ENCODE results near the gene ATG101. TPM values are rescaled to one million over a fixed set of nuclear protein-coding genes. Genes with fewer than 3 reads are reported as not detected.

ATG101 gene
- total and polyA plus RNA-seq, 2 of the 13 experiments (the other 11 are each of a cell fraction or from before 2014, with no cell fraction given), result 58.2 to 67.7 TPM

GRCh38 chr12:52069327-52070184, at the start of gene ATG101 (continued):
- TF ChIP-seq ZSCAN9 (CRISPR knock-in tag; IDR thresholded peaks at IDR 0.05; ENCODE audit: borderline replicate concordance), result peak; percentile 49; the same call in 1 of the 2 replicates
- TF ChIP-seq ZNF12 (CRISPR knock-in tag; IDR thresholded peaks at IDR 0.05), result 0 out of 2 replicates have a peak, but pooled peaks have one; percentile 34
- TF ChIP-seq HOMEZ (CRISPR knock-in tag; IDR thresholded peaks at IDR 0.05; ENCODE audit: low read depth), result 0 out of 2 replicates have a peak, but pooled peaks have one; percentile 34
- 0 out of 2 replicates have a peak, but pooled peaks have one; percentile 50 for TF ChIP-seq ZSCAN20 (CRISPR knock-in tag; IDR thresholded peaks at IDR 0.05; ENCODE audit: borderline replicate concordance)
- TF ChIP-seq ZNF460 (CRISPR knock-in tag; IDR thresholded peaks at IDR 0.05; ENCODE audit: borderline replicate concordance), result peak; percentile 32; the same call in 1 of the 2 replicates
- TF ChIP-seq GPBP1L1 (CRISPR knock-in tag; IDR thresholded peaks at IDR 0.05), result no peak
- no peak; the same call in 1 of the 2 replicates for TF ChIP-seq ZBTB3 (CRISPR knock-in tag; IDR thresholded peaks at IDR 0.05; ENCODE audit: borderline replicate concordance, low read depth)
- peak; percentile 75 for TF ChIP-seq CREM (IDR thresholded peaks at IDR 0.05)
- no peak for TF ChIP-seq CREM (CRISPR knock-in tag; IDR thresholded peaks at IDR 0.05)
- no peak for TF ChIP-seq MAFK (conservative IDR thresholded peaks at IDR 0.05 in 1 of 2, IDR thresholded peaks at IDR 0.05 in 1 of 2; ENCODE audit: low read length in 2 of 2)
- TF ChIP-seq ZNF17 (CRISPR knock-in tag; IDR thresholded peaks at IDR 0.05), result no peak
- peak; percentile 56; the same call in 1 of the 2 replicates for TF ChIP-seq ZNF367 (CRISPR knock-in tag; IDR thresholded peaks at IDR 0.05; ENCODE audit: borderline replicate concordance)
- no peak; the same call in 1 of the 2 replicates for TF ChIP-seq JDP2 (CRISPR knock-in tag; IDR thresholded peaks at IDR 0.05; ENCODE audit: borderline replicate concordance)
- TF ChIP-seq ZNF598 (CRISPR knock-in tag; IDR thresholded peaks at IDR 0.05; ENCODE audit: borderline replicate concordance), result peak; percentile 22; the same call in 1 of the 2 replicates
- 0 out of 2 replicates have a peak, but pooled peaks have one; percentile 75 for TF ChIP-seq ZNF614 (CRISPR knock-in tag; IDR thresholded peaks at IDR 0.05; ENCODE audit: borderline replicate concordance)
- peak; percentile 63; the same call in 1 of the 2 replicates for TF ChIP-seq RXRA (CRISPR knock-in tag; IDR thresholded peaks at IDR 0.05)
- 0 out of 2 replicates have a peak, but pooled peaks have one; percentile 21 for TF ChIP-seq KDM1A (CRISPR knock-in tag; IDR thresholded peaks at IDR 0.05)
- TF ChIP-seq UBTF (CRISPR knock-in tag; IDR thresholded peaks at IDR 0.05), result peak; percentile 66
- 0 out of 2 replicates have a peak, but pooled peaks have one; percentile 20 for TF ChIP-seq ZNF597 (CRISPR knock-in tag; IDR thresholded peaks at IDR 0.05)
- peak; percentile 73; the same call in 1 of the 2 replicates for TF ChIP-seq ZNF431 (CRISPR knock-in tag; IDR thresholded peaks at IDR 0.05; ENCODE audit: borderline replicate concordance, low read depth)
- peak; percentile 74; the same call in 1 of the 2 replicates for TF ChIP-seq MYC (CRISPR knock-in tag; IDR thresholded peaks at IDR 0.05; ENCODE audit: borderline replicate concordance)
- peak; percentile 89 for TF ChIP-seq SAP130 (CRISPR knock-in tag; IDR thresholded peaks at IDR 0.05; ENCODE audit: low read depth)
- no peak; the same call in 1 of the 2 replicates for TF ChIP-seq ZNF383 (CRISPR knock-in tag; IDR thresholded peaks at IDR 0.05; ENCODE audit: borderline replicate concordance)

All from HepG2 (cell line).